HepG2 (cell line): ENCODE results near the gene GRIN3B. TPM values are rescaled to one million over a fixed set of nuclear protein-coding genes. Genes with fewer than 3 reads are reported as not detected.
A peak's percentile ranks its signal among the peaks of the same experiment; 100 is the strongest.

Experiments
- AGO1 ChIP-seq: fragments of 200-400 bp; formaldehyde crosslinking; IDR thresholded peaks from 2 replicates; pipeline ENCODE4 v1.6.1; 2017; ENCODE audit warnings: mild to moderate bottlenecking, low read depth, low read length, moderate library complexity; ENCODE audit not compliant: poor library complexity, severe bottlenecking
- CAMTA2 ChIP-seq: sonication (generic); formaldehyde crosslinking; IDR thresholded peaks from 2 replicates; pipeline ENCODE4 v1.4.0; 2020; ENCODE audit warnings: mild to moderate bottlenecking, missing genetic modification reagents, borderline replicate concordance
- CC2D1A ChIP-seq: sonication (generic); formaldehyde crosslinking; IDR thresholded peaks from 2 replicates; pipeline ENCODE4 v1.8.1; 2023; ENCODE audit warnings: mild to moderate bottlenecking, missing genetic modification reagents
- FOXA1 ChIP-seq, 2 experiments: fragments of 450-650 bp in 1 of 2; sonication (generic) in 1 of 2; formaldehyde crosslinking in 1 of 2; IDR thresholded peaks; 2 replicates each; pipeline versions ENCODE4 v1.4.0 to v1.6.1; 2016 to 2020; ENCODE audit warnings: missing genetic modification reagents in 1 of 2
- JUN ChIP-seq: sonication (generic); formaldehyde crosslinking; IDR thresholded peaks from 2 replicates; pipeline ENCODE4 v1.4.0; 2020; ENCODE audit warnings: mild to moderate bottlenecking, missing genetic modification reagents
- MBD4 ChIP-seq: IDR thresholded peaks from 2 replicates; pipeline ENCODE4 v1.6.1; 2012; ENCODE audit warnings: low read length, inconsistent platforms, borderline replicate concordance
- PLRG1 ChIP-seq: fragments of 450-650 bp; conservative IDR thresholded peaks from 2 replicates; pipeline ENCODE4 v1.6.1; 2016
- RFX1 ChIP-seq: fragments of 450-650 bp; IDR thresholded peaks from 2 replicates; pipeline ENCODE4 v1.6.1; 2017
- SMARCC2 ChIP-seq: fragments of 450-650 bp; IDR thresholded peaks from 2 replicates; pipeline ENCODE4 v1.6.1; 2017; ENCODE audit warnings: antibody characterized with exemption, mild to moderate bottlenecking
- TERF1 ChIP-seq: sonication (generic); formaldehyde crosslinking; IDR thresholded peaks from 2 replicates; pipeline ENCODE4 v1.8.0; 2022; ENCODE audit warnings: mild to moderate bottlenecking, missing genetic modification reagents, moderate library complexity
- ZBTB3 ChIP-seq: sonication (generic); formaldehyde crosslinking; IDR thresholded peaks from 2 replicates; pipeline ENCODE4 v1.4.0; 2020; ENCODE audit warnings: low read depth, mild to moderate bottlenecking, moderate library complexity, missing genetic modification reagents, borderline replicate concordance
- ZBTB7A ChIP-seq: sonication (generic); formaldehyde crosslinking; IDR thresholded peaks from 2 replicates; pipeline ENCODE4 v1.8.0; 2022; ENCODE audit warnings: mild to moderate bottlenecking, missing genetic modification reagents
- ZFP62 ChIP-seq: sonication (generic); formaldehyde crosslinking; IDR thresholded peaks from 2 replicates; pipeline ENCODE4 v1.4.0; 2020; ENCODE audit warnings: missing genetic modification reagents
- ZKSCAN5 ChIP-seq: sonication (generic); formaldehyde crosslinking; IDR thresholded peaks from 2 replicates; pipeline ENCODE4 v1.5.1; 2020; ENCODE audit warnings: mild to moderate bottlenecking, missing genetic modification reagents
- ZMAT3 ChIP-seq: sonication (generic); formaldehyde crosslinking; conservative IDR thresholded peaks from 2 replicates; pipeline ENCODE4 v1.7.0; 2021; ENCODE audit warnings: missing genetic modification reagents
- ZNF383 ChIP-seq: sonication (generic); formaldehyde crosslinking; IDR thresholded peaks from 2 replicates; pipeline ENCODE4 v1.4.0; 2020; ENCODE audit warnings: missing genetic modification reagents, mild to moderate bottlenecking, borderline replicate concordance
- ZNF644 ChIP-seq: IDR thresholded peaks from 2 replicates; pipeline ENCODE4 v1.6.1; 2016; ENCODE audit warnings: low read depth
- polyA plus RNA-seq, 8 experiments: library from polyadenylated mRNA; depleted of rRNA in 3 of 8; stranded (reverse) in 7 of 8; unstranded in 1 of 8; fragments of >200 nt; fragmentation: Illumina TruSeq in 4 of 8; extraction: Trizol in 4 of 8; gene quantifications; 2 replicates each; pipeline versions ENCODE4 v1.2.1 to v1.2.3, GENCODE V29; 2011 to 2016; ENCODE audit warnings: low read depth in 4 of 8, missing spikeins in 1 of 8, mixed read lengths in 1 of 8; ENCODE audit not compliant: insufficient read depth in 1 of 8
- total RNA-seq, 5 experiments: library from RNA; depleted of rRNA; stranded (reverse); fragments of >200 nt; fragmentation: Illumina TruSeq; extraction: Trizol; gene quantifications; 2 replicates each; pipeline ENCODE4 v1.2.3, GENCODE V29; 2016; ENCODE audit warnings: low read depth in 1 of 5
- TF ChIP-seq, protein P1 (sequence below): sonication (generic); formaldehyde crosslinking; IDR thresholded peaks from 2 replicates; pipeline ENCODE4 v1.9.0; 2021; ENCODE audit warnings: mild to moderate bottlenecking, missing genetic modification reagents
- TF ChIP-seq, protein P2 (sequence below): sonication (generic); formaldehyde crosslinking; IDR thresholded peaks from 2 replicates; pipeline ENCODE4 v1.8.1; 2023; ENCODE audit warnings: missing genetic modification reagents, inconsistent platforms, borderline replicate concordance
- TF ChIP-seq, protein P3 (sequence below): sonication (generic); formaldehyde crosslinking; IDR thresholded peaks from 2 replicates; pipeline ENCODE4 v1.5.0; 2020; ENCODE audit warnings: missing genetic modification reagents

GRIN3B gene
- total and polyA plus RNA-seq, 2 of the 13 experiments (the other 11 are each of a cell fraction or from before 2014, with no cell fraction given): 0.07 to 0.20 TPM

DNA sequence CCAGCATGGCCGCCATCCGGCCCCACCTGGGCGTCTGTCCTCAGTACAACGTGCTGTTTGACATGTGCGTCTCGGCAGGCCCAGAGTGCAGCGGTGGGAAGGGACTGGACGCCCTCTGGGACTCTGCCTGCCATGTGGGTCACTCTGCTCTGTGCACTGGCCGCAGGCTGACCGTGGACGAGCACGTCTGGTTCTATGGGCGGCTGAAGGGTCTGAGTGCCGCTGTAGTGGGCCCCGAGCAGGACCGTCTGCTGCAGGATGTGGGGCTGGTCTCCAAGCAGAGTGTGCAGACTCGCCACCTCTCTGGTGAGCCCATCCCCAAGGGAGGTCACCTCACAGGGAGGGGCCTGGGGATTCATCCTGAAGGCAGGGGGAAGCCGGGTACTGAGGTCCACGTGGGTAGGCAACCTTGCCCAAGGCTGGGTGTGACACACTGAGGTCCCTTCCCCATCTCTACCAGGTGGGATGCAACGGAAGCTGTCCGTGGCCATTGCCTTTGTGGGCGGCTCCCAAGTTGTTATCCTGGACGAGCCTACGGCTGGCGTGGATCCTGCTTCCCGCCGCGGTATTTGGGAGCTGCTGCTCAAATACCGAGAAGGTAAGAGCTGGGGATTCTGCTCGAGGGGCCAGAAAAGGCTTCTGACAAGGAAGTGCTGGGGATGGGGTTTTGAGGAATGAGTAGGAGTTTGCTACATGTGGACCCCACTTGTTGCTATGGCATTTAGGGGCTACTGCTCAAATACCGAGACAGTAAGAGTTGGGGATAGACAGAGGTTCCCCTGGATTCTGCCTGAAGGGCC lies 51.0 kb downstream of the GRIN3B start (continued):
- TF ChIP-seq SMARCC2 (no peak), JUN (CRISPR knock-in tag) (no peak), AGO1 (no peak), RFX1 (no peak), CAMTA2 (CRISPR knock-in tag) (peak; percentile 35; the same call in 1 of the 2 replicates), FOXA1 (IDR thresholded peaks at IDR 0.05) (no peak), FOXA1 (CRISPR knock-in tag; IDR thresholded peaks at IDR 0.05) (no peak), ZBTB3 (no peak), PLRG1 (no peak), ZNF383 (CRISPR knock-in tag) (no peak), ZNF644 (CRISPR knock-in tag) (no peak), CC2D1A (CRISPR knock-in tag) (0 out of 2 replicates have a peak, but pooled peaks have one; percentile 21), MBD4 (no peak), ZMAT3 (CRISPR knock-in tag) (peak; percentile 86; the same call in 1 of the 2 replicates), ZBTB7A (CRISPR knock-in tag) (peak; percentile 93), ZKSCAN5 (CRISPR knock-in tag) (no peak), ZFP62 (CRISPR knock-in tag) (no peak), TERF1 (CRISPR knock-in tag) (peak; percentile 72; the same call in 1 of the 2 replicates)
- TF ChIP-seq, protein P1, sequence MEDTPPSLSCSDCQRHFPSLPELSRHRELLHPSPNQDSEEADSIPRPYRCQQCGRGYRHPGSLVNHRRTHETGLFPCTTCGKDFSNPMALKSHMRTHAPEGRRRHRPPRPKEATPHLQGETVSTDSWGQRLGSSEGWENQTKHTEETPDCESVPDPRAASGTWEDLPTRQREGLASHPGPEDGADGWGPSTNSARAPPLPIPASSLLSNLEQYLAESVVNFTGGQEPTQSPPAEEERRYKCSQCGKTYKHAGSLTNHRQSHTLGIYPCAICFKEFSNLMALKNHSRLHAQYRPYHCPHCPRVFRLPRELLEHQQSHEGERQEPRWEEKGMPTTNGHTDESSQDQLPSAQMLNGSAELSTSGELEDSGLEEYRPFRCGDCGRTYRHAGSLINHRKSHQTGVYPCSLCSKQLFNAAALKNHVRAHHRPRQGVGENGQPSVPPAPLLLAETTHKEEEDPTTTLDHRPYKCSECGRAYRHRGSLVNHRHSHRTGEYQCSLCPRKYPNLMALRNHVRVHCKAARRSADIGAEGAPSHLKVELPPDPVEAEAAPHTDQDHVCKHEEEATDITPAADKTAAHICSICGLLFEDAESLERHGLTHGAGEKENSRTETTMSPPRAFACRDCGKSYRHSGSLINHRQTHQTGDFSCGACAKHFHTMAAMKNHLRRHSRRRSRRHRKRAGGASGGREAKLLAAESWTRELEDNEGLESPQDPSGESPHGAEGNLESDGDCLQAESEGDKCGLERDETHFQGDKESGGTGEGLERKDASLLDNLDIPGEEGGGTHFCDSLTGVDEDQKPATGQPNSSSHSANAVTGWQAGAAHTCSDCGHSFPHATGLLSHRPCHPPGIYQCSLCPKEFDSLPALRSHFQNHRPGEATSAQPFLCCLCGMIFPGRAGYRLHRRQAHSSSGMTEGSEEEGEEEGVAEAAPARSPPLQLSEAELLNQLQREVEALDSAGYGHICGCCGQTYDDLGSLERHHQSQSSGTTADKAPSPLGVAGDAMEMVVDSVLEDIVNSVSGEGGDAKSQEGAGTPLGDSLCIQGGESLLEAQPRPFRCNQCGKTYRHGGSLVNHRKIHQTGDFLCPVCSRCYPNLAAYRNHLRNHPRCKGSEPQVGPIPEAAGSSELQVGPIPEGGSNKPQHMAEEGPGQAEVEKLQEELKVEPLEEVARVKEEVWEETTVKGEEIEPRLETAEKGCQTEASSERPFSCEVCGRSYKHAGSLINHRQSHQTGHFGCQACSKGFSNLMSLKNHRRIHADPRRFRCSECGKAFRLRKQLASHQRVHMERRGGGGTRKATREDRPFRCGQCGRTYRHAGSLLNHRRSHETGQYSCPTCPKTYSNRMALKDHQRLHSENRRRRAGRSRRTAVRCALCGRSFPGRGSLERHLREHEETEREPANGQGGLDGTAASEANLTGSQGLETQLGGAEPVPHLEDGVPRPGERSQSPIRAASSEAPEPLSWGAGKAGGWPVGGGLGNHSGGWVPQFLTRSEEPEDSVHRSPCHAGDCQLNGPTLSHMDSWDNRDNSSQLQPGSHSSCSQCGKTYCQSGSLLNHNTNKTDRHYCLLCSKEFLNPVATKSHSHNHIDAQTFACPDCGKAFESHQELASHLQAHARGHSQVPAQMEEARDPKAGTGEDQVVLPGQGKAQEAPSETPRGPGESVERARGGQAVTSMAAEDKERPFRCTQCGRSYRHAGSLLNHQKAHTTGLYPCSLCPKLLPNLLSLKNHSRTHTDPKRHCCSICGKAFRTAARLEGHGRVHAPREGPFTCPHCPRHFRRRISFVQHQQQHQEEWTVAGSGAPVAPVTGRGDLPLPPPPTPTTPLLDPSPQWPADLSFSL: peak; percentile 60; the same call in 1 of the 2 replicates
- TF ChIP-seq, protein P2, sequence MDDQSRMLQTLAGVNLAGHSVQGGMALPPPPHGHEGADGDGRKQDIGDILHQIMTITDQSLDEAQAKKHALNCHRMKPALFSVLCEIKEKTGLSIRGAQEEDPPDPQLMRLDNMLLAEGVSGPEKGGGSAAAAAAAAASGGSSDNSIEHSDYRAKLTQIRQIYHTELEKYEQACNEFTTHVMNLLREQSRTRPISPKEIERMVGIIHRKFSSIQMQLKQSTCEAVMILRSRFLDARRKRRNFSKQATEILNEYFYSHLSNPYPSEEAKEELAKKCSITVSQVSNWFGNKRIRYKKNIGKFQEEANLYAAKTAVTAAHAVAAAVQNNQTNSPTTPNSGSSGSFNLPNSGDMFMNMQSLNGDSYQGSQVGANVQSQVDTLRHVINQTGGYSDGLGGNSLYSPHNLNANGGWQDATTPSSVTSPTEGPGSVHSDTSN (CRISPR knock-in tag): no peak
- TF ChIP-seq, protein P3, sequence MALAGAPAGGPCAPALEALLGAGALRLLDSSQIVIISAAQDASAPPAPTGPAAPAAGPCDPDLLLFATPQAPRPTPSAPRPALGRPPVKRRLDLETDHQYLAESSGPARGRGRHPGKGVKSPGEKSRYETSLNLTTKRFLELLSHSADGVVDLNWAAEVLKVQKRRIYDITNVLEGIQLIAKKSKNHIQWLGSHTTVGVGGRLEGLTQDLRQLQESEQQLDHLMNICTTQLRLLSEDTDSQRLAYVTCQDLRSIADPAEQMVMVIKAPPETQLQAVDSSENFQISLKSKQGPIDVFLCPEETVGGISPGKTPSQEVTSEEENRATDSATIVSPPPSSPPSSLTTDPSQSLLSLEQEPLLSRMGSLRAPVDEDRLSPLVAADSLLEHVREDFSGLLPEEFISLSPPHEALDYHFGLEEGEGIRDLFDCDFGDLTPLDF: no peak
